Right cardiac atrium (tissue), 5 donors: Measurements from ENCODE around the gene TBC1D4. TPM values are rescaled to one million over a fixed set of nuclear protein-coding genes. Genes with fewer than 3 reads are reported as not detected.

ENCODE experiments used
- ATAC-seq, 2 donors: fragments of 200-7000 bp; cut with Tn5 transposase; one replicate each; pipeline versions ENCODE4 v1.8.0 to v1.9.1; 2020; ENCODE audit warnings: moderate library complexity in 2 of 2, mild to moderate bottlenecking in 1 of 2
- DNase-seq, 3 donors: peaks; one replicate each; pipeline ENCODE4 v3.0.0-alpha.2; 2020
- H3K27ac ChIP-seq: one replicate; pipeline ENCODE4 v1.5.1; 2013; ENCODE audit warnings: mild to moderate bottlenecking, low read length, control low read depth, moderate library complexity
- H3K27me3 ChIP-seq: one replicate; pipeline ENCODE4 v1.6.1; 2013; ENCODE audit not compliant: control insufficient read depth, insufficient read depth
- H3K4me1 ChIP-seq: one replicate; pipeline ENCODE4 v1.6.1; 2013; ENCODE audit warnings: low read length; ENCODE audit not compliant: control insufficient read depth, insufficient read depth
- H3K4me3 ChIP-seq: one replicate; pipeline ENCODE4 v1.5.1; 2013; ENCODE audit warnings: low read length, control low read depth
- H3K9me3 ChIP-seq: one replicate; pipeline ENCODE4 v1.6.1; 2013; ENCODE audit warnings: low read length; ENCODE audit not compliant: control insufficient read depth
- WGBS: extraction: QIAGEN DNeasy Blood & Tissue Kit; methylation state at CpG from one replicate; pipeline ENCODE4 v1.1.7; 2013; 5-methylcytosine and 5-hydroxymethylcytosine counted together
- intact Hi-C, 4 donors: fragments of 100-400 bp; cut with DNase I; formaldehyde crosslinking; loops; one replicate each; pipeline versions ENCODE4 v1.11.0 to v1.14.0; 2022 to 2023
- polyA plus RNA-seq: library from polyadenylated mRNA; stranded (reverse); fragments of 200-250 nt; gene quantifications from one replicate; pipeline ENCODE4 v1.2.3, GENCODE V29; 2013
- total RNA-seq, 4 donors: library from RNA; stranded (reverse); fragmentation: NEBNext Ultra II Directional; extraction: Animal tissue kit (Norgen Biotek cat#: 25700); gene quantifications; one replicate each; pipeline ENCODE4 v1.2.1, GENCODE V29; 2021
- donor health status: healthy with polysubstance abuse.
- donor health status: DM: no; HTN: yes; CAD: no.
- donor health status: DM: no; HTN: no; CAD: no.
- donor health status: DM: no; HTN: yes; CAD: no; lungs with severe emphysema.
- donor health status: DM: yes; HTN: yes; CAD: no.

Gene TBC1D4
- total and polyA plus RNA-seq, 5 donors = 28.3 to 69.4 (median 62.8) TPM

GRCh38 chr13:75508002-75508548 is 26.1 kb upstream of the TBC1D4 start:
- no peaks in the 10 kb centered on the region for H3K27me3 ChIP-seq
- no peaks in the 10 kb centered on the region for H3K9me3 ChIP-seq
- H3K4me3 ChIP-seq = no peak overlapping the region
- intact Hi-C loops = no loop called here
- DNase-seq = peak in 1 of 3 donors; percentile 47
- H3K27ac ChIP-seq = no peak overlapping the region
- ATAC-seq = peak in 1 of 2 donors; percentile 29
- no peaks in the 10 kb centered on the region for H3K4me1 ChIP-seq
- WGBS = 88% methylated on average over 6 of the region's 6 CpGs

- DNase-seq (peak in 2 of 3 donors; percentile 32 to 40), ATAC-seq (peak in 1 of 2 donors; percentile 57)
- Histone ChIP-seq H3K27me3 (no peaks in the 10 kb centered on the region), H3K27ac (no peak overlapping the region), H3K4me1 (no peaks in the 10 kb centered on the region), H3K9me3 (no peaks in the 10 kb centered on the region), H3K4me3 (no peak overlapping the region)
- WGBS = 89% methylated on average over 10 of the region's 10 CpGs
- intact Hi-C loops = no loop called here
Measured at GRCh38 chr13:75507027-75508001, 25.3 kb upstream of the TBC1D4 start.

- Histone ChIP-seq H3K4me1 (no peaks in the 10 kb centered on the region), H3K27ac (no peak overlapping the region), H3K27me3 (no peaks in the 10 kb centered on the region), H3K9me3 (no peaks in the 10 kb centered on the region), H3K4me3 (no peak overlapping the region)
- intact Hi-C loops = no loop called here
- WGBS = 84% methylated on average over 1 of the region's 1 CpG
- DNase-seq (no peak), ATAC-seq (no peak)
Measured at GRCh38 chr13:75506018-75506417, 24.0 kb upstream of the TBC1D4 start.

- ATAC-seq (no peak), DNase-seq (no peak)
- intact Hi-C loops = no loop called here
- H3K4me3 ChIP-seq = no peak overlapping the region
- no peaks in the 10 kb centered on the region for H3K9me3 ChIP-seq
- no peak overlapping the region for H3K27ac ChIP-seq
- WGBS = 74% methylated on average over 3 of the region's 3 CpGs
- no peaks in the 10 kb centered on the region for H3K4me1 ChIP-seq
- H3K27me3 ChIP-seq = no peaks in the 10 kb centered on the region
Measured at GRCh38 chr13:75505327-75505726, 23.4 kb upstream of the TBC1D4 start.

- Histone ChIP-seq H3K4me3 (no peak overlapping the region), H3K27ac (no peak overlapping the region), H3K27me3 (no peaks in the 10 kb centered on the region), H3K4me1 (no peaks in the 10 kb centered on the region), H3K9me3 (no peaks in the 10 kb centered on the region)
- intact Hi-C loops = no loop called here
- DNase-seq = no peak
- no peak for ATAC-seq
- 85% methylated on average over 5 of the region's 5 CpGs for WGBS
Measured at GRCh38 chr13:75495938-75496337, 14.0 kb upstream of the TBC1D4 start.

- no peak for DNase-seq
- no peak for ATAC-seq
- Histone ChIP-seq H3K4me3 (no peak overlapping the region), H3K27ac (no peak overlapping the region), H3K9me3 (no peaks in the 10 kb centered on the region), H3K27me3 (no peaks in the 10 kb centered on the region), H3K4me1 (no peaks in the 10 kb centered on the region)
- intact Hi-C loops = no loop called here
- WGBS = 88% methylated on average over 1 of the region's 1 CpG
Measured at GRCh38 chr13:75494491-75494890, 12.5 kb upstream of the TBC1D4 start.

- ATAC-seq (no peak), DNase-seq (no peak)
- H3K4me3 ChIP-seq = no peak overlapping the region
- no peaks in the 10 kb centered on the region for H3K9me3 ChIP-seq
- H3K4me1 ChIP-seq = peaks cover 2% of the 10 kb centered on the region
- intact Hi-C loops = no loop called here
- no peaks in the 10 kb centered on the region for H3K27me3 ChIP-seq
- no peak overlapping the region for H3K27ac ChIP-seq
Measured at GRCh38 chr13:75493156-75493555, 11.2 kb upstream of the TBC1D4 start.

- ATAC-seq = no peak
- intact Hi-C loops = no loop called here
- 94% methylated on average over 5 of the region's 5 CpGs for WGBS
Measured at GRCh38 chr13:75492389-75492788, 10.4 kb upstream of the TBC1D4 start.

GRCh38 chr13:75491376-75491775 is 9.4 kb upstream of the TBC1D4 start:
- no peak for ATAC-seq
- intact Hi-C loops = no loop called here

More at GRCh38 chr13:75492389-75492788, 10.4 kb upstream of the TBC1D4 start:
- Histone ChIP-seq H3K4me3 (no peak overlapping the region), H3K4me1 (peaks cover 2% of the 10 kb centered on the region), H3K27me3 (no peaks in the 10 kb centered on the region), H3K27ac (no peak overlapping the region), H3K9me3 (no peaks in the 10 kb centered on the region)
- DNase-seq = no peak

GRCh38 chr13:75489502-75490263 is 7.7 kb upstream of the TBC1D4 start:
- 53% methylated on average over 10 of the region's 10 CpGs for WGBS
- Histone ChIP-seq H3K9me3 (no peaks in the 10 kb centered on the region), H3K27me3 (no peaks in the 10 kb centered on the region), H3K4me3 (no peak overlapping the region), H3K4me1 (peaks cover 5% of the 10 kb centered on the region), H3K27ac (no peak overlapping the region)
- no peak for DNase-seq
- peak in 1 of 2 donors; percentile 40 for ATAC-seq
- intact Hi-C loops = loop anchor here in 1 of 4 donors (10.0 kb wide), 1 partner anchor 45 kb away; the partner anchor contains the start of gene COMMD6

More at GRCh38 chr13:75491376-75491775, 9.4 kb upstream of the TBC1D4 start:
- WGBS = 86% methylated on average over 2 of the region's 2 CpGs
- Histone ChIP-seq H3K9me3 (no peaks in the 10 kb centered on the region), H3K4me1 (peaks cover 2% of the 10 kb centered on the region), H3K4me3 (no peak overlapping the region), H3K27ac (no peak overlapping the region), H3K27me3 (no peaks in the 10 kb centered on the region)
- DNase-seq = no peak
